Endothelial cell of umbilical vein (primary cell): ENCODE measurements around the gene SPTB. TPM values are rescaled to one million over a fixed set of nuclear protein-coding genes. Genes with fewer than 3 reads are reported as not detected.

ENCODE experiments used
- BruUV-seq: library from RNA; stranded (reverse); fragments of 400-500 nt; replicated peaks from 2 replicates; lab custom pipeline; 2021; lab: Mats Ljungman, UMichigan
- CTCF ChIA-PET: fragments of 300-600, 350-600 bp; sonication (Branson Sonifier 250); formaldehyde crosslinking; loops from one replicate; lab custom pipeline; 2021; ENCODE audit warnings: antibody characterized with exemption, inconsistent platforms; lab: Charles Lee
- POLR2A ChIA-PET: fragments of 300-600, 350-600 bp; sonication (Branson Sonifier 250); formaldehyde crosslinking; loops from one replicate; lab custom pipeline; 2021; ENCODE audit warnings: antibody characterized with exemption, inconsistent platforms; lab: Charles Lee
- DNase-seq: peaks from one replicate; pipeline ENCODE4 v3.0.0-alpha.2; 2011; ENCODE audit warnings: low read depth, low spot score
- FAIRE-seq: peaks from 2 replicates; lab custom pipeline; 2011; peaks lifted over from hg19 to GRCh38; lab: Jason Lieb, UNC
- H2AFZ ChIP-seq: 2 replicates; pipeline ENCODE4 v1.6.0; 2012; ENCODE audit warnings: low read depth, low read length, control low read depth, inconsistent platforms
- H3K27ac ChIP-seq: 2 replicates; pipeline ENCODE4 v1.5.1; 2011; ENCODE audit warnings: low read depth, mild to moderate bottlenecking, control low read depth, low read length, moderate library complexity; ENCODE audit not compliant: insufficient read depth
- H3K27me3 ChIP-seq, 2 experiments: 2 replicates each; pipeline versions ENCODE4 v1.6.0 to v1.6.1; 2011; ENCODE audit warnings: low read length in 2 of 2, mixed read lengths in 1 of 2; ENCODE audit not compliant: control insufficient read depth in 2 of 2, insufficient read depth in 2 of 2
- H3K36me3 ChIP-seq, 2 experiments: 2 replicates in 1 of 2; 3 replicates in 1 of 2; pipeline ENCODE4 v1.5.1; 2011; ENCODE audit warnings: low read length in 2 of 2, mild to moderate bottlenecking in 1 of 2, moderate library complexity in 1 of 2; ENCODE audit not compliant: control insufficient read depth in 2 of 2, insufficient read depth in 2 of 2; ENCODE audit errors: extremely low read depth in 1 of 2
- H3K4me1 ChIP-seq: 3 replicates; pipeline ENCODE4 v1.5.1; 2011; ENCODE audit warnings: mild to moderate bottlenecking, low read length; ENCODE audit not compliant: control insufficient read depth, insufficient read depth; ENCODE audit errors: extremely low read depth
- H3K4me2 ChIP-seq: 2 replicates; pipeline ENCODE4 v1.6.1; 2011; ENCODE audit warnings: low read length, control low read depth, mixed read lengths; ENCODE audit not compliant: insufficient read depth
- H3K4me3 ChIP-seq, 3 experiments: fragments of 200-600 bp in 1 of 3; sonication (generic), shearing (Covaris generic) in 1 of 3; replicated peaks in 1 of 3; 2 replicates each; pipeline ENCODE4 v1.5.1; 2011 to 2016; ENCODE audit warnings: control low read depth in 3 of 3, low read length in 3 of 3, mild to moderate bottlenecking in 2 of 3, inconsistent platforms in 1 of 3, low read depth in 1 of 3, moderate library complexity in 1 of 3; ENCODE audit not compliant: insufficient read depth in 1 of 3
- H3K79me2 ChIP-seq: 2 replicates; pipeline ENCODE4 v1.6.0; 2012; ENCODE audit warnings: low read length, inconsistent platforms; ENCODE audit not compliant: control insufficient read depth, insufficient read depth
- H3K9ac ChIP-seq: replicated peaks from 2 replicates; pipeline ENCODE3; 2011; ENCODE audit warnings: low read length, control low read depth; ENCODE audit not compliant: insufficient read depth; ENCODE audit errors: extremely low read depth
- H3K9me1 ChIP-seq: replicated peaks from 3 replicates; pipeline ENCODE4 v1.6.0; 2011; ENCODE audit warnings: mild to moderate bottlenecking, low read length; ENCODE audit not compliant: control insufficient read depth, insufficient read depth; ENCODE audit errors: extremely low read depth
- H3K9me3 ChIP-seq: replicated peaks from 2 replicates; pipeline ENCODE4 v1.5.1; 2012; ENCODE audit warnings: low read length, inconsistent platforms; ENCODE audit not compliant: control insufficient read depth, insufficient read depth
- H4K20me1 ChIP-seq: replicated peaks from 2 replicates; pipeline ENCODE3; 2011; ENCODE audit warnings: mild to moderate bottlenecking, low read length; ENCODE audit not compliant: control insufficient read depth, insufficient read depth; ENCODE audit errors: extremely low read depth
- EZH2 ChIP-seq: IDR thresholded peaks from 2 replicates; pipeline ENCODE4 v1.6.1; 2012; ENCODE audit warnings: borderline replicate concordance, low read depth, mild to moderate bottlenecking, moderate library complexity, low read length, inconsistent platforms; ENCODE audit not compliant: severe bottlenecking
- FOS ChIP-seq: IDR thresholded peaks from 2 replicates; pipeline ENCODE4 v1.6.1; 2011; ENCODE audit warnings: mild to moderate bottlenecking, low read length, moderate library complexity, borderline replicate concordance; ENCODE audit not compliant: insufficient read depth
- GATA2 ChIP-seq: IDR thresholded peaks from 2 replicates; pipeline ENCODE4 v1.7.0; 2011; ENCODE audit warnings: low read depth, mild to moderate bottlenecking, moderate library complexity, mixed read lengths, low read length; ENCODE audit not compliant: insufficient read length, insufficient read depth
- JUN ChIP-seq: IDR thresholded peaks from 2 replicates; pipeline ENCODE4 v1.6.1; 2011; ENCODE audit warnings: borderline replicate concordance, low read depth; ENCODE audit not compliant: insufficient read length, insufficient read depth
- MYC ChIP-seq: IDR thresholded peaks from one replicate; pipeline ENCODE4 v1.6.1; 2011; ENCODE audit warnings: mild to moderate bottlenecking, low read depth, low read length
- POLR2A ChIP-seq: IDR thresholded peaks from 2 replicates; pipeline ENCODE4 v1.6.1; 2012; ENCODE audit warnings: low read depth, mild to moderate bottlenecking, control low read depth, low read length
- dilution Hi-C: fragments of 300-500 bp; cut with MboI; formaldehyde crosslinking; loops from one replicate; pipeline ENCODE4 v1.15.0; 2019; ENCODE audit warnings: low sequenced_read_pairs; ENCODE audit not compliant: extremely low pct_ligation_motif_present
- intact Hi-C: fragments of 100-400 bp; cut with micrococcal nuclease; formaldehyde crosslinking; loops from one replicate; pipeline ENCODE4 v1.10.0; 2022
- polyA plus RNA-seq, 4 experiments: library from polyadenylated mRNA; depleted of rRNA in 3 of 4; stranded (reverse) in 3 of 4; unstranded in 1 of 4; fragments of >200 nt; gene quantifications; 2 replicates each; pipeline versions ENCODE4 v1.2.1 to v1.2.3, GENCODE V29; 2011 to 2012; ENCODE audit warnings: missing spikeins in 1 of 4
- total RNA-seq: library from RNA; stranded (reverse); gene quantifications from 2 replicates; pipeline ENCODE4 v1.2.3, GENCODE V29; 2021
- TF ChIP-seq, protein P1 (sequence below): IDR thresholded peaks from 2 replicates; pipeline ENCODE4 v1.6.1; 2011; ENCODE audit not compliant: insufficient read depth, insufficient read length
- TF ChIP-seq, protein P2 (sequence below), 2 donors: IDR thresholded peaks; 1 replicate in 1 of 2; 2 replicates in 1 of 2; pipeline ENCODE4 v1.5.1; 2011; ENCODE audit warnings: low read length in 2 of 2, mild to moderate bottlenecking in 2 of 2, moderate library complexity in 2 of 2, control low read depth in 1 of 2, inconsistent platforms in 1 of 2, low read depth in 1 of 2; ENCODE audit not compliant: insufficient read depth in 1 of 2; ENCODE audit errors: extremely low read depth in 1 of 2

Gene SPTB
- total and polyA plus RNA-seq, 2 donors (not counting 3 experiments of a cell fraction or from before 2014, with no cell fraction given): 0.03 to 0.07 TPM

DNA sequence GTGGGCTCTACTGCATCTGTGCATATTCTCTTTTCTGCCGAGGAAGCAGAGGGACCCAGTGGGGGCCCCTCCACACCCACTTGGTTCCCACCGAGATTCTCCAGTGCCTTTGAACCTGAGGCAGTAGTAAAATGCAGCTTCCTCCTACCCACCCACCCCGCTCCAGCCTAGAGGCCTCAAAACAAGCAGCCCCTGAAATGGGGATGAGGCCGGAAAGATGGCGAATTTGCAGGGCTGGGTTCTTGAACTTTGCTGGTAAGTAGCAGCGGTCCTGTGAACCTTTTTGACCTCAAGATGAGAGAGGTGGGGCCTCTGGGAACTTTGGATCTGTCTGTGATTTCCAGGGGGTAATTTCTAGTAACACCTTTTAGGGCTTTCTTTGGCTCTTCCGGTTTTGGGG is 160.1 kb downstream of the SPTB start:
- Histone ChIP-seq H3K27me3 (no peaks in the 10 kb centered on the region), H3K9ac (no peak overlapping the region), H4K20me1 (no peaks in the 10 kb centered on the region), H3K36me3 (no peaks in the 10 kb centered on the region), H3K9me3 (no peaks in the 10 kb centered on the region), H3K9me1 (no peaks in the 10 kb centered on the region), H3K4me2 (no peak overlapping the region), H3K4me1 (peaks cover 16% of the 10 kb centered on the region), H2AFZ (no peak overlapping the region), H3K79me2 (peaks cover 3% of the 10 kb centered on the region), H3K27ac (no peak overlapping the region), H3K4me3 (no peak overlapping the region)
- dilution Hi-C loops (no loop called here), intact Hi-C loops (no loop called here)
- BruUV-seq: no TSS peak
- DNase-seq: no peak
- TF ChIP-seq JUN: no peak
- TF ChIP-seq, protein P1, sequence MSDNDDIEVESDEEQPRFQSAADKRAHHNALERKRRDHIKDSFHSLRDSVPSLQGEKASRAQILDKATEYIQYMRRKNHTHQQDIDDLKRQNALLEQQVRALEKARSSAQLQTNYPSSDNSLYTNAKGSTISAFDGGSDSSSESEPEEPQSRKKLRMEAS: no peak
- no peak for TF ChIP-seq POLR2A
- TF ChIP-seq MYC: no peak
- TF ChIP-seq FOS: no peak
- no peak for TF ChIP-seq GATA2
- TF ChIP-seq EZH2: no peak
- TF ChIP-seq, protein P2, sequence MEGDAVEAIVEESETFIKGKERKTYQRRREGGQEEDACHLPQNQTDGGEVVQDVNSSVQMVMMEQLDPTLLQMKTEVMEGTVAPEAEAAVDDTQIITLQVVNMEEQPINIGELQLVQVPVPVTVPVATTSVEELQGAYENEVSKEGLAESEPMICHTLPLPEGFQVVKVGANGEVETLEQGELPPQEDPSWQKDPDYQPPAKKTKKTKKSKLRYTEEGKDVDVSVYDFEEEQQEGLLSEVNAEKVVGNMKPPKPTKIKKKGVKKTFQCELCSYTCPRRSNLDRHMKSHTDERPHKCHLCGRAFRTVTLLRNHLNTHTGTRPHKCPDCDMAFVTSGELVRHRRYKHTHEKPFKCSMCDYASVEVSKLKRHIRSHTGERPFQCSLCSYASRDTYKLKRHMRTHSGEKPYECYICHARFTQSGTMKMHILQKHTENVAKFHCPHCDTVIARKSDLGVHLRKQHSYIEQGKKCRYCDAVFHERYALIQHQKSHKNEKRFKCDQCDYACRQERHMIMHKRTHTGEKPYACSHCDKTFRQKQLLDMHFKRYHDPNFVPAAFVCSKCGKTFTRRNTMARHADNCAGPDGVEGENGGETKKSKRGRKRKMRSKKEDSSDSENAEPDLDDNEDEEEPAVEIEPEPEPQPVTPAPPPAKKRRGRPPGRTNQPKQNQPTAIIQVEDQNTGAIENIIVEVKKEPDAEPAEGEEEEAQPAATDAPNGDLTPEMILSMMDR (IDR thresholded peaks at IDR 0.05; ENCODE audit: extremely low read depth in 1 of 2, insufficient read depth in 1 of 2, low read depth in 1 of 2, low read length in 2 of 2): no peak
- no peak for FAIRE-seq
- POLR2A ChIA-PET: no interaction called here
- CTCF ChIA-PET: interaction anchor here (0.8 to 1.0 kb wide), 2 partner anchors 10 to 15 kb away, joined by 3 to 4 read pairs; partner anchors contain the start of gene PLEKHG3
